Measurements from ENCODE around the gene RAC2. TPM values are rescaled to one million over a fixed set of nuclear protein-coding genes. Genes with fewer than 3 reads are reported as not detected.

The RAC2 gene
- total RNA-seq, 1 experiment from 2014 or later, result 50.5 TPM

DNA sequence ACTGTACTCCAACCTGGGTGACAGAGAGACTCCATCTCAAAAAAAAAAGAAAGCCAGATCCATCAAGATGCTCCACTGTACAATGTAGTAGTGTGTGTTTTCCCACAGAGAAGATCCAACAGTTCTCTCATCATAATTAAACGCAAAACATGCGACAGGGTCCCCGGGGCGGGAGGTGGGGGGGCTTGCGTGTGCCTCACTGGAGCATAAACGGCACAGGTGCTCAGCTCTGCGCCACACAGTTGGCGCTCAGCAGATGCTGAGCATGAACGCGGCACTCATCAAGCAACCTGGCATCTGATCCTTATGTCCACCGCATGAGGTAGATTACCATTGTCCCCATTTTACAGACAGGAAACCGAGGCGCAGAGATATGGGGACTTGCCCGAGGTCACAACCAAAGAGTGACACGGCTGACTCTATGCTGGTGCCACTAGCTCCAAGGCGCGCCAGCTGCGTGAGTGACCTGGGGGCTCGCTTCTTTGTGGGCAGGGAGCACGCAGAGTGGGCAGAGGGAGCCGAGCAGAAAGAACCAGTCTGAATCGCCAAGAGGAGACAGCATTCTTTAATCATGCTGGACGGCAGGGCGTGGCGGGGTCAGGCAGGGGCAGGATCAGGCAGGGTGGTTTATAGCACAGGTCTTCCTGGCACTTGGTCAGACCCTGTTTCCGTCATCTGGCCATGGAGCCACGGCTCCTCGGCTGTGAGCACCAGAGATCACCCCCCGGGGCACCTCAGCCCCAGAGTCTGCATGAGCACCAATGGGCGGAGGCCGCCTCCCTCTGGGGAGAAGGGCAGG lies 64.2 kb downstream of the RAC2 start:
- CTCF ChIA-PET, result interaction anchor here (0.5 kb wide), 1 partner anchor 12 kb away, joined by 3 read pairs; no protein-coding TSS in a partner anchor
- H3K4me2 ChIP-seq (ENCODE audit: low read length), result no peak overlapping the region
- TF ChIP-seq EZH2phosphoT487 (IDR thresholded peaks at IDR 0.05; ENCODE audit: borderline replicate concordance, low read length) (no peak), EZH2 (IDR thresholded peaks at IDR 0.05; ENCODE audit: low read length, unreplicated experiment) (no peak)
- TF ChIP-seq, protein P1, sequence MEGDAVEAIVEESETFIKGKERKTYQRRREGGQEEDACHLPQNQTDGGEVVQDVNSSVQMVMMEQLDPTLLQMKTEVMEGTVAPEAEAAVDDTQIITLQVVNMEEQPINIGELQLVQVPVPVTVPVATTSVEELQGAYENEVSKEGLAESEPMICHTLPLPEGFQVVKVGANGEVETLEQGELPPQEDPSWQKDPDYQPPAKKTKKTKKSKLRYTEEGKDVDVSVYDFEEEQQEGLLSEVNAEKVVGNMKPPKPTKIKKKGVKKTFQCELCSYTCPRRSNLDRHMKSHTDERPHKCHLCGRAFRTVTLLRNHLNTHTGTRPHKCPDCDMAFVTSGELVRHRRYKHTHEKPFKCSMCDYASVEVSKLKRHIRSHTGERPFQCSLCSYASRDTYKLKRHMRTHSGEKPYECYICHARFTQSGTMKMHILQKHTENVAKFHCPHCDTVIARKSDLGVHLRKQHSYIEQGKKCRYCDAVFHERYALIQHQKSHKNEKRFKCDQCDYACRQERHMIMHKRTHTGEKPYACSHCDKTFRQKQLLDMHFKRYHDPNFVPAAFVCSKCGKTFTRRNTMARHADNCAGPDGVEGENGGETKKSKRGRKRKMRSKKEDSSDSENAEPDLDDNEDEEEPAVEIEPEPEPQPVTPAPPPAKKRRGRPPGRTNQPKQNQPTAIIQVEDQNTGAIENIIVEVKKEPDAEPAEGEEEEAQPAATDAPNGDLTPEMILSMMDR (conservative IDR thresholded peaks at IDR 0.05; ENCODE audit: low read depth, low read length), result no peak

DNA sequence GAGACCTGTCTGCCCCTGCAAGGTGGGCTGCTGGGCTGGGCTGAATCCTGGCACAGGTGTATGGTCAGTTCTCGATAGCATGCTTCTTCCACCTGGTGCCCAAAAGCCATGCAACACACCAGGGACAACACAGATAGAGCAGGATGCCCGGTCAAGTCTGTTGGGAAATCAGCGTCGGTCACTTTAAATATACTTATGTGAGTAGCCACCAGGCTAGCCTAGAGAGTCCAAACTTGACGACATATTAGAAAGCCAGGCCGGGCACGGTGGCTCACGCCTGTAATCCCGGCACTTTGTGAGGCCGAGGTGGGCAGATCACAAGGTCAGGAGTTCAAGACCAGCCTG lies 65.0 kb downstream of the RAC2 start:
- TF ChIP-seq EZH2phosphoT487 (IDR thresholded peaks at IDR 0.05; ENCODE audit: borderline replicate concordance, low read length) (no peak), EZH2 (IDR thresholded peaks at IDR 0.05; ENCODE audit: low read length, unreplicated experiment) (no peak)
- TF ChIP-seq, protein P1 (conservative IDR thresholded peaks at IDR 0.05; ENCODE audit: low read depth, low read length), result no peak
- BruUV-seq (replicated peaks), result no TSS peak
- DNase-seq, result no peak
- POLR2A ChIA-PET (ENCODE audit: unreplicated experiment), result no interaction called here
- Histone ChIP-seq H3K79me2 (ENCODE audit: low read length) (no peaks in the 10 kb centered on the region), H3K27ac (ENCODE audit: low read length) (no peak overlapping the region), H3K4me3 (ENCODE audit: low read length) (no peak overlapping the region), H3F3A (ENCODE audit: low read length, unreplicated experiment) (no peaks in the 10 kb centered on the region), H3K9me2 (replicated peaks; ENCODE audit: low read length) (no peaks in the 10 kb centered on the region), H3K27me3 (ENCODE audit: low read length) (no peaks in the 10 kb centered on the region), H3K4me2 (ENCODE audit: low read length) (no peak overlapping the region), H3K9me3 (ENCODE audit: low read length) (no peaks in the 10 kb centered on the region), H3K36me3 (ENCODE audit: low read depth, low read length) (no peaks in the 10 kb centered on the region), H2AFZ (ENCODE audit: low read length) (no peak overlapping the region), H3K9ac (ENCODE audit: low read length) (no peak overlapping the region), H4K20me1 (ENCODE audit: low read length) (no peaks in the 10 kb centered on the region), H3K4me1 (ENCODE audit: insufficient read depth, low read length) (no peaks in the 10 kb centered on the region; the same call in 1 of the 2 replicates)
- ATAC-seq, result no peak
- CTCF ChIA-PET, result no interaction called here
- intact Hi-C loops (cut with micrococcal nuclease), result no loop called here

More for the DNA sequence above, 64.2 kb downstream of the RAC2 start:
- no peaks in the 10 kb centered on the region; the same call in 1 of the 2 replicates for H3K4me1 ChIP-seq (ENCODE audit: insufficient read depth, low read length)
- H3K36me3 ChIP-seq (ENCODE audit: low read depth, low read length), result no peaks in the 10 kb centered on the region
- no peaks in the 10 kb centered on the region for H3K9me3 ChIP-seq (ENCODE audit: low read length)
- POLR2A ChIA-PET (ENCODE audit: unreplicated experiment), result no interaction called here
- no peaks in the 10 kb centered on the region for H3F3A ChIP-seq (ENCODE audit: low read length, unreplicated experiment)
- no peaks in the 10 kb centered on the region for H3K9me2 ChIP-seq (replicated peaks; ENCODE audit: low read length)
- no TSS peak for BruUV-seq (replicated peaks)
- H2AFZ ChIP-seq (ENCODE audit: low read length), result no peak overlapping the region
- DNase-seq, result no peak
- intact Hi-C loops (cut with micrococcal nuclease), result no loop called here
- H3K27me3 ChIP-seq (ENCODE audit: low read length), result no peaks in the 10 kb centered on the region
- no peak overlapping the region for H3K9ac ChIP-seq (ENCODE audit: low read length)
- ATAC-seq, result no peak
- no peaks in the 10 kb centered on the region for H4K20me1 ChIP-seq (ENCODE audit: low read length)
- H3K27ac ChIP-seq (ENCODE audit: low read length), result no peak overlapping the region
- no peaks in the 10 kb centered on the region for H3K79me2 ChIP-seq (ENCODE audit: low read length)
- no peak overlapping the region for H3K4me3 ChIP-seq (ENCODE audit: low read length)
